HepG2 (cell line): ENCODE data around the gene HTRA2. TPM values are rescaled to one million over a fixed set of nuclear protein-coding genes. Genes with fewer than 3 reads are reported as not detected.

Experiments
- ATAC-seq: fragments of 200-7000 bp; cut with Tn5 transposase; 3 replicates; pipeline ENCODE4 v1.9.1; 2020; ENCODE audit warnings: mild to moderate bottlenecking, moderate library complexity
- BruUV-seq: library from RNA; stranded (reverse); fragments of 400-500 nt; replicated peaks from 2 replicates; lab custom pipeline; 2021; lab: Mats Ljungman, UMichigan
- CTCF ChIA-PET: fragments of 300-600 bp; formaldehyde crosslinking; extraction: SDS; loops from one replicate; lab custom pipeline; 2021; ENCODE audit warnings: low total read pairs, inconsistent platforms, low intra/inter-chr PET ratio; lab: Yijun Ruan, JAX
- POLR2A ChIA-PET: fragments of 350-600 bp; sonication (Branson Sonifier 250); formaldehyde crosslinking; loops from one replicate; lab custom pipeline; 2020; ENCODE audit warnings: antibody characterized with exemption, inconsistent platforms; lab: Yijun Ruan, JAX
- DNase-seq: peaks from one replicate; pipeline ENCODE4 v3.0.0-alpha.2; 2015; ENCODE audit warnings: low spot score
- FAIRE-seq: peaks from 3 replicates; lab custom pipeline; 2011; peaks lifted over from hg19 to GRCh38; lab: Jason Lieb, UNC
- H2AFZ ChIP-seq: one replicate; pipeline ENCODE4 v1.6.1; 2011; ENCODE audit warnings: low read length, inconsistent platforms
- H3K27ac ChIP-seq: fragments of 300-600 bp; 3 replicates; pipeline ENCODE4 v1.8.0; 2011; ENCODE audit warnings: mixed run types, mild to moderate bottlenecking, mixed read lengths, low read length, inconsistent platforms; ENCODE audit not compliant: insufficient read depth; ENCODE audit errors: extremely low read length
- H3K27me3 ChIP-seq, 2 experiments: fragments of 200-600 bp in 1 of 2; 2 replicates in 1 of 2; 3 replicates in 1 of 2; pipeline versions ENCODE4 v1.6.0 to v1.8.0; 2011; ENCODE audit warnings: low read length in 2 of 2, mild to moderate bottlenecking in 2 of 2, moderate library complexity in 2 of 2, inconsistent platforms in 1 of 2; ENCODE audit not compliant: insufficient read depth in 2 of 2, control insufficient read depth in 1 of 2
- H3K36me3 ChIP-seq, 2 experiments: fragments of 200-600 bp in 1 of 2; replicated peaks in 1 of 2; 2 replicates in 1 of 2; 3 replicates in 1 of 2; pipeline versions ENCODE4 v1.5.1 to v1.8.0; 2011; ENCODE audit warnings: low read length in 2 of 2, inconsistent platforms in 1 of 2; ENCODE audit not compliant: insufficient read depth in 2 of 2, control insufficient read depth in 1 of 2
- H3K4me1 ChIP-seq: 2 replicates; pipeline ENCODE4 v1.5.1; 2012; ENCODE audit warnings: low read length, inconsistent platforms; ENCODE audit not compliant: insufficient read depth
- H3K4me2 ChIP-seq: 2 replicates; pipeline ENCODE4 v1.6.0; 2011; ENCODE audit warnings: low read depth, low read length, inconsistent platforms
- H3K4me3 ChIP-seq, 3 experiments: fragments of 200-600 bp in 1 of 3; sonication (generic), shearing (Covaris generic) in 1 of 3; replicated peaks in 1 of 3; 2 replicates each; pipeline ENCODE4 v1.5.1; 2011 to 2016; ENCODE audit warnings: low read length in 3 of 3, inconsistent platforms in 2 of 3, low read depth in 2 of 3, mild to moderate bottlenecking in 2 of 3, control low read depth in 1 of 3, mixed read lengths in 1 of 3; ENCODE audit not compliant: insufficient read depth in 1 of 3
- H3K79me2 ChIP-seq: one replicate; pipeline ENCODE4 v1.6.1; 2011; ENCODE audit warnings: low read length, inconsistent platforms; ENCODE audit not compliant: insufficient read depth
- H3K9ac ChIP-seq: 2 replicates; pipeline ENCODE4 v1.6.0; 2011; ENCODE audit warnings: mild to moderate bottlenecking, low read depth, low read length, inconsistent platforms; ENCODE audit not compliant: insufficient read depth
- H3K9me3 ChIP-seq: 2 replicates; pipeline ENCODE4 v1.5.1; 2012; ENCODE audit warnings: mild to moderate bottlenecking, low read length
- H4K20me1 ChIP-seq: 2 replicates; pipeline ENCODE4 v1.6.0; 2011; ENCODE audit warnings: inconsistent platforms, mild to moderate bottlenecking, low read length, moderate library complexity; ENCODE audit not compliant: insufficient read depth
- AGO1 ChIP-seq: fragments of 200-400 bp; formaldehyde crosslinking; IDR thresholded peaks from 2 replicates; pipeline ENCODE4 v1.6.1; 2017; ENCODE audit warnings: mild to moderate bottlenecking, low read depth, low read length, moderate library complexity; ENCODE audit not compliant: poor library complexity, severe bottlenecking
- AGO2 ChIP-seq: fragments of 200-400 bp; formaldehyde crosslinking; optimal IDR thresholded peaks from 2 replicates; pipeline ENCODE3; 2017; ENCODE audit warnings: mild to moderate bottlenecking, low read depth, low read length, moderate library complexity
- POLR2G ChIP-seq: fragments of 200-400 bp; formaldehyde crosslinking; IDR thresholded peaks from 2 replicates; pipeline ENCODE4 v1.6.1; 2018; ENCODE audit warnings: mild to moderate bottlenecking, low read depth, low read length, moderate library complexity
- RBFOX2 ChIP-seq: fragments of 200-400 bp; formaldehyde crosslinking; IDR thresholded peaks from 2 replicates; pipeline ENCODE4 v1.6.1; 2017; ENCODE audit warnings: low read depth, mild to moderate bottlenecking, low read length
- SALL2 ChIP-seq: sonication (generic); formaldehyde crosslinking; IDR thresholded peaks from 2 replicates; pipeline ENCODE4 v1.8.1; 2023; ENCODE audit warnings: mild to moderate bottlenecking, missing genetic modification reagents, inconsistent platforms
- ZFX ChIP-seq: sonication (generic); formaldehyde crosslinking; IDR thresholded peaks from 2 replicates; pipeline ENCODE4 v1.4.0; 2020; ENCODE audit warnings: mild to moderate bottlenecking, low read depth, missing genetic modification reagents, moderate library complexity
- ZNF768 ChIP-seq: sonication (generic); formaldehyde crosslinking; IDR thresholded peaks from 2 replicates; pipeline ENCODE4 v1.4.0; 2020; ENCODE audit warnings: missing genetic modification reagents
- ZZZ3 ChIP-seq: sonication (generic); formaldehyde crosslinking; IDR thresholded peaks from 2 replicates; pipeline ENCODE4 v1.4.0; 2020; ENCODE audit warnings: missing genetic modification reagents, mild to moderate bottlenecking, borderline replicate concordance
- WGBS: methylation state at CpG from one replicate; pipeline ENCODE4 v1.1.6; 2017; ENCODE audit warnings: low lambda C conversion rate; 5-methylcytosine and 5-hydroxymethylcytosine counted together
- in situ Hi-C: cut with HindIII; loops from 2 replicates; pipeline ENCODE4 v1.10.0; 2017; ENCODE audit warnings: low pct_unique_long_range_greater_than_20kb; ENCODE audit not compliant: extremely low pct_ligation_motif_present
- intact Hi-C: fragments of 100-400 bp; cut with micrococcal nuclease; formaldehyde crosslinking; loops from one replicate; pipeline ENCODE4 v1.10.0; 2022; ENCODE audit not compliant: unreplicated experiment
- polyA plus RNA-seq, 8 experiments: library from polyadenylated mRNA; depleted of rRNA in 3 of 8; stranded (reverse) in 7 of 8; unstranded in 1 of 8; fragments of >200 nt; fragmentation: Illumina TruSeq in 4 of 8; extraction: Trizol in 4 of 8; gene quantifications; 2 replicates each; pipeline versions ENCODE4 v1.2.1 to v1.2.3, GENCODE V29; 2011 to 2016; ENCODE audit warnings: low read depth in 4 of 8, missing spikeins in 1 of 8, mixed read lengths in 1 of 8; ENCODE audit not compliant: insufficient read depth in 1 of 8
- total RNA-seq, 5 experiments: library from RNA; depleted of rRNA; stranded (reverse); fragments of >200 nt; fragmentation: Illumina TruSeq; extraction: Trizol; gene quantifications; 2 replicates each; pipeline ENCODE4 v1.2.3, GENCODE V29; 2016; ENCODE audit warnings: low read depth in 1 of 5

HTRA2 gene
- total and polyA plus RNA-seq, 2 of the 13 experiments (the other 11 are each of a cell fraction or from before 2014, with no cell fraction given): 47.7 to 50.3 TPM

- Histone ChIP-seq H3K36me3 (peaks cover 11 to 12% of the 10 kb centered on the region in 2 experiments; a peak in 4 of 5 replicates), H3K27me3 (no peaks in the 10 kb centered on the region), H3K79me2 (no peaks in the 10 kb centered on the region), H3K9me3 (no peaks in the 10 kb centered on the region), H3K27ac (peak within 1 kb of the TSS; percentile 27), H3K4me1 (peaks cover 45% of the 10 kb centered on the region), H3K9ac (peak within 1 kb of the TSS; percentile 68), H3K4me2 (peak within 1 kb of the TSS; percentile 75), H2AFZ (no peak within 1 kb of the TSS), H4K20me1 (no peaks in the 10 kb centered on the region), H3K4me3 (peak within 1 kb of the TSS; percentile 43 to 63 (median 62); a peak in 5 of 6 replicates)
- intact Hi-C loops: no loop called here
- POLR2A ChIA-PET: interaction anchor here (2.1 to 2.4 kb wide), 2 partner anchors 11 to 15 kb away, joined by 6 to 13 read pairs; partner anchors contain the start of genes AUP1 and HTRA2
- no TSS peak for BruUV-seq
- DNase-seq (no peak), FAIRE-seq (no peak), ATAC-seq (no peak)
- TF ChIP-seq RBFOX2 (peak; percentile 46), POLR2G (peak; percentile 35; the same call in 1 of the 2 replicates), SALL2 (CRISPR knock-in tag) (no peak), ZZZ3 (CRISPR knock-in tag) (no peak), ZFX (CRISPR knock-in tag) (peak; percentile 19; the same call in 1 of the 2 replicates), AGO1 (peak; percentile 39), ZNF768 (CRISPR knock-in tag) (peak; percentile 9; the same call in 1 of the 2 replicates), AGO2 (peak; percentile 64)
- CTCF ChIA-PET: no interaction called here
- 95% methylated on average over 59 of the region's 82 CpGs for WGBS
- in situ Hi-C loops: no loop called here
These were observed 15.1 kb upstream of the HTRA2 start, which contains the start of gene TLX2 for GRCh38 chr2:74514368-74515270. TSS of gene TLX2 (plus strand) at chr2:74514450. CDS start at chr2:74514807, 357 bp downstream.
